Peyer's patch (tissue), 4 donors: ENCODE measurements around the gene APEX2.
A peak's percentile ranks its signal among the peaks of the same experiment; 100 is the strongest.

Experiments
- CTCF ChIP-seq, 6 experiments: fragments of 450-650 bp in 4 of 6; fragments of 200-600 bp in 2 of 6; sonication (generic) in 1 of 6; IDR thresholded peaks; one replicate each; pipeline ENCODE4 v1.5.1; 2017 to 2019; ENCODE audit warnings: antibody characterized with exemption in 6 of 6, mild to moderate bottlenecking in 3 of 6, moderate library complexity in 1 of 6
- POLR2A ChIP-seq, 2 donors: fragments of 450-650 bp; IDR thresholded peaks; one replicate each; pipeline ENCODE4 v1.5.1; 2017; ENCODE audit warnings: antibody characterized with exemption in 2 of 2, mild to moderate bottlenecking in 2 of 2, moderate library complexity in 2 of 2

- TF ChIP-seq CTCF (IDR thresholded peaks at IDR 0.05) (no peak), POLR2A (IDR thresholded peaks at IDR 0.05) (peak; percentile 56 to 70)
These were observed at the start of gene APEX2 for GRCh38 chrX:54999717-55000598.
